Choroid plexus epithelial cell (primary cell): Measurements from ENCODE around the gene PACS1.

Experiments used
- DNase-seq: peaks from one replicate; pipeline ENCODE4 v3.0.0-alpha.2; 2010; ENCODE audit warnings: low read depth
- H3K4me3 ChIP-seq: 2 replicates; pipeline ENCODE4 v1.5.1; 2011; ENCODE audit warnings: low read depth, mild to moderate bottlenecking, control low read depth, low read length, moderate library complexity
- CTCF ChIP-seq: conservative IDR thresholded peaks from 2 replicates; pipeline ENCODE4 v1.5.1; 2011; ENCODE audit warnings: low read depth, mild to moderate bottlenecking, control low read depth, inconsistent platforms, low read length, moderate library complexity

The PACS1 gene

GRCh38 chr11:66238786-66239413, 168.8 kb downstream of the PACS1 start:
- no peak for DNase-seq
- no peak overlapping the region for H3K4me3 ChIP-seq
- TF ChIP-seq CTCF, result no peak

GRCh38 chr11:66239511-66239910, 169.4 kb downstream of the PACS1 start:
- DNase-seq, result no peak
- no peak for TF ChIP-seq CTCF

GRCh38 chr11:66239998-66240780, 170.1 kb downstream of the PACS1 start:
- no peak for DNase-seq
- H3K4me3 ChIP-seq, result no peak overlapping the region
- no peak for TF ChIP-seq CTCF

More at GRCh38 chr11:66239511-66239910, 169.4 kb downstream of the PACS1 start:
- H3K4me3 ChIP-seq, result no peak overlapping the region

GRCh38 chr11:66240781-66241136, 170.7 kb downstream of the PACS1 start:
- no peak overlapping the region for H3K4me3 ChIP-seq
- TF ChIP-seq CTCF, result no peak
- no peak for DNase-seq

GRCh38 chr11:66242095-66242765, 172.2 kb downstream of the PACS1 start:
- H3K4me3 ChIP-seq, result no peak overlapping the region
- no peak for DNase-seq
- no peak for TF ChIP-seq CTCF

GRCh38 chr11:66243782-66244535, 173.9 kb downstream of the PACS1 start:
- TF ChIP-seq CTCF, result no peak
- no peak overlapping the region for H3K4me3 ChIP-seq
- no peak for DNase-seq
